Right lobe of liver (tissue), 4 donors: ENCODE measurements around the gene NAXE.

Experiments used
- CTCF ChIP-seq, 4 donors: fragments of 200-600 bp in 3 of 4; fragments of 450-650 bp in 1 of 4; IDR thresholded peaks; one replicate each; pipeline versions ENCODE4 v1.5.1 to v1.8.0; 2016 to 2022; ENCODE audit warnings: antibody characterized with exemption in 4 of 4, mild to moderate bottlenecking in 2 of 4
- POLR2A ChIP-seq: fragments of 450-650 bp; IDR thresholded peaks from one replicate; pipeline ENCODE4 v1.6.1; 2017; ENCODE audit warnings: antibody characterized with exemption, mild to moderate bottlenecking
- donor health status: DM: no; HTN: no; CAD: no.
- donor health status: DM: no; HTN: no; CAD: no.
- donor health status: DM: no; HTN: yes; CAD: no.

GRCh38 chr1:156577550-156577949 is 14.0 kb upstream of the NAXE start:
- no peak for TF ChIP-seq CTCF (IDR thresholded peaks at IDR 0.05)
- TF ChIP-seq POLR2A = no peak
